NCI-H1417 treated with DMSO at 0.1 percent for 48 hours (cell line): ENCODE results near the gene PLCB4.

Source experiments
- DNase-seq: peaks from one replicate; lab custom pipeline; 2025; lab: John Stamatoyannopoulos, UW

PLCB4 gene

GRCh38 chr20:9223296-9223695, 154.4 kb downstream of the PLCB4 start:
- no peak for DNase-seq

DNA sequence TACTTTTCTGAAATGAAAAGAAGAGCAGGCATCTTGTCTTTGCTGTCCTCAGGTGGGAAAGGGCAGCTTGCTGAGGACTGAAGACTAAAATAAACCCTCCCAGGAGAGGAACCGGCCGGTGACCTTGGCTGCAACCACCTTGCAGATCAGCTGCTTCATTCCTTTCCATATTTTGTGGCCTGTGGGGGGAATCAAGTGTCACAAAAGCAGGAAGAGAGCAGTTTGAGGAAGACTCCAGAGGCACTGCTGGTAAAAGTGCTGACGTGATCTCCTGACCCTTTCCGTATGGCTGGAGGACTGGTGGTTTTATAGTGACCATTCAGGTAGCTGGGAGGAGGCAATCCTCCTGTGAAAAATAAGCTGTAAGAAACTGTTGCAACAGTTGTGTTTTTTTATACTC, 157.0 kb downstream of the PLCB4 start:
- no peak for DNase-seq

DNA sequence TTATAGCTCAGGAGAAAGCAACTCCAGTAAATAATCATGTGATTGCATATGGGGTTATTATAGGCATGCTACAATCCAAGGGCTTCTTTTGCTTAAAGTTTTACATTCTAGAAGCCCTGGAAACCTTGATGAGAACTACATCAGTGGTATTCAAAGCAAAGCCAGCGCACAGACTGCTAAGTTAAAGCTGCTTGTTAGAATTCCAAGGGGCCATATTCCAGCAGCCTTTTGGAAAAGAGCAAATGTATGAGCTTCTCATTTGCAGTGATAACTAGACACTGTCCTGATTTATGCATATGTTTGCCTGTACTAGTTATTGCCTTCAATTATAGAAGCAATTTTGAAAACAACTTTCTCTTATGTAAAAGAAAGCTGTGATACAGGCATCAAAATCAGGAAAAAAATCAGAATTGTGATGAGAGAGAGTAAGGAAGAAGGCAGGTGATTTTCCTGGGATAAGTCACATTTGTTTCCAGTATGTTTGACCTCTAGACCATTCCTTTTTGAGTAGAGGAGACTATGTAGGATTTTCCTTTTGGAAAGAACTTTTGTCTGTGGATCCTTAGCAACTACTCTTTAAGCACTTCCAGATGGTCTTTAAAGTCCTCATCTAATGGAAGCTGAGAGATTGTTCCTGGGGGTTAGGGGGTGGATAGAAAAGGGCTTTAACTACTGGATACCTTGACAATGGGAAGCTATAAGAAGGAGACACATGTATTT, 159.2 kb downstream of the PLCB4 start:
- no peak for DNase-seq

GRCh38 chr20:9228774-9229450, 160.0 kb downstream of the PLCB4 start:
- DNase-seq = no peak

DNA sequence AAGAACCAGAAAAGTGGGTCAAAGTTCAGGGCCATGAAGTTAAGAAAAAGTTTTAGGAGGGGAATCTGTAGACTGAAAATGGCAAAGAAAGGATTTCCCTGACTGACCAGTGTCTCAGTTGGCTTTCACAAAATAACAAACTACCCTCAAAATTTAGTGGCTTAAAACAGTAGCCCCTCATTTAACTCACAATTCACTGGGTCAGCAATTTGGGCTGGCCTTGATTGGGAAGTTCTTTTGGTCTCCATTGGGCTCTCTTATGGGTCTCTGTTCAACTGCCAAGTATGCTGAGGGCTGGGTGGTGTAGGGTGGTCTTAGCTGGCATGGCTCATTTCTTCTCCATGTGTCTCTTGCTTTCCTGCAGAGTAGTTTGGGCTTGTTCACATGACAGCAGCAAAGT, 161.5 kb downstream of the PLCB4 start:
- DNase-seq = no peak

DNA sequence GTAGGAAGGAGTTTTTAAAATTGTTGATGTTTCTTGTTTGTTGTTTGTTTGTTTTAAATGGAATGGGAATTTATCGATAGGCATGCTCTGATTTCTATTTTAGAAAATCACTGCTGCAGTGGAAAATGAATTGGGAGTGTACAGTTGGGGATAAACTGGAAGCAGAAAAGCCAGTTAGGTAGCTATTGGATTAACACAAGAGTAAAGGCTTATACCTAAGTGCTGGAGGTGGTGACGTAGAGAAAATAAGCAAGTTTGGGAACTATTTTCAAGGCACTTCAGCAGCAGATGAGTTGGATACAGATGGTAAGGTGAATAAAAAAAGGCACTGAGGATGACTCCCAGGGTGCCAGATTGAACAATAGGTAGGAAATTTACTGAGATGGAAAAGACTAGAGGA, 164.9 kb downstream of the PLCB4 start:
- DNase-seq = no peak

GRCh38 chr20:9235518-9235917, 166.6 kb downstream of the PLCB4 start:
- DNase-seq = no peak

GRCh38 chr20:9236458-9236857, 167.6 kb downstream of the PLCB4 start:
- no peak for DNase-seq

DNA sequence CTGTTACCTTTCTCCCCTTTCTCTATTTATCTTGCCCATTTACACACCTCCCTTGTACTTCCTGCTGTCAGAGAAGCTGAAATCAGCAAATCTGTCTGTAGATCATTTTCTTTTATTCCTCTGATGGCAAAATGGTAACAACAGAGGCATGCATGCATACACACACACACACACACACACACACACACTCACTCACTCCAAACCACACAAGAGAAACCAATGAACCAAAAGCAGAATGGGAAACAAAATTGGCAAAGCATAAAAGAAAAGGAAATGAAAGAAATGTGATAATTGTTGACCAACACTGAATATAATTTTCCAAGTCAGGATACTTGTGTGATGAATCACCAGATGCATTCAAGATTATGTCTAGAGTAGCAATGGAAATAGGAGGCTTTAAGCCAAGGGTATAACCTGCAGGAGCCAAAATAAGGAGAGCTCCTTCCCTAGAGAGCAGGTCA, 172.4 kb downstream of the PLCB4 start:
- no peak for DNase-seq

DNA sequence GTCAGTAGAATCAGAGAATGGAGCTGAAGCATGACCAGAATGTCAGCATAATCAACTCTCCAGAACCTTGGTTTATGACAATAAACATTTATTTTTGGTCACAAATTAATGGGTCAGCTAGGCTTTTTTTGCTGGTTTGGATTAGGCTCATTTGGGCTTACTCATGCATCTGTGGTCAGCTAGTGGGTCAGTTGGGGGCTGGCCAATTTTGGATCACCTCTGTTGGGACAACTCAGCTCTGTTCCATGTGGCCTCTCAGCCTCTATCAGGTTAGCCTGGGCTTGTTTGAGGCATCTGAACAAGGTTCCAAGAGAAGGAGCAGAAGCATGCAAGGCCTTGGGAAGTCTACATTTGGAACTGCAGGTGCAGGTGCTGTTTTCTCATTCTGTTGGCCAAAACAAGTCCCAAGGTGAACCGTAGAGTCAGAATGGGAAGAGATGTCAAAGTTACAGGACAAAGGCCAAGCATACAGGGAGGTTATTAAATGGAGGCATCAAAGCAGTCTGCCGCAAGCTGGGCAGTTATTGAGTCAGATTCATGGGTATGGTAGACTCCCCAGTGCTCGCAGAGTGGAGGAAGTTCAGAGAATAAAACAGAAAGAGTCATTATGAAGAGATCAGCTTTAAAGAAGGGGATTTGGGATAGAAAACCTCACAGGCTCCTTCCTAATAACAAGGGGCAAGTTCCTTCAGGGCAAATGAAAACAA, 173.0 kb downstream of the PLCB4 start:
- DNase-seq = no peak

DNA sequence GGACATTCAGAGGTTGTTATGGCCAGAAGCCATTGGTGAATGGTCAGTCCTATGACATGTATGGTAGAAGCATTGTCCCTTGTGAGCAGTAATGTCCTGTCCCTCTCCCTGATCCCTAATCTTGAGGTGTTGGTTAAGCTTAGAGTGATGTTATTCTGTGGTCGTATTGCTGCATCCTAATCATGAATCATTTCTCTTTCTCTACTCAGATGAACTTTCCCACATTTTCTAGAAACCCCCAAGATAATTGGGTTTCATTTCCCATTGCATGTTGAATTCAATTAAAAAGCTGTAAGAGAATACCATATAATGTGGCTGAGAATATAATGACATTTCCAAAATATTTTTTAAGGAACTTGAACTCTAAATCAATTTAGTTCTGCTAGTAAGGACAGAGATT, 175.1 kb downstream of the PLCB4 start:
- DNase-seq = no peak

DNA sequence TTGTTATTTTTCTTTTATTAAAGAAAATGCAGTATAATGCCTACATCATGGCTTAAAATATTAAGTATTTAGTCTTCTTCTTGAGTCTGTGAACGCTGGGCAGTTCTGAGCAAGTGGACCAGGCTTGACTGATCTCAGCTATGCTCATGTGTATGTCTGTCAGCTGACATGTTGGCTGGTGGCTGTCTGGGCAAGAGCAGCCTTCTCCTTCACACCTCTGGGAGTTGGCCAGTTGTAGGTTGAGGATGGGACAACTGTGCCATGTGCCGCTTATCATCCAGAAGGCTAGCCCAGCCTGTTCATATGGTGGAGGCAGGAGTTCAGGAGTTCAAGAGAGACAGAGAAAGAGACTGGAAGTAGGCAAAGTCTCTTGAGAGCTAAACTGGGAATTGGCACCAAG, 175.9 kb downstream of the PLCB4 start:
- no peak for DNase-seq

- no peak for DNase-seq
Observed at GRCh38 chr20:9246731-9247130, 177.8 kb downstream of the PLCB4 start.

DNA sequence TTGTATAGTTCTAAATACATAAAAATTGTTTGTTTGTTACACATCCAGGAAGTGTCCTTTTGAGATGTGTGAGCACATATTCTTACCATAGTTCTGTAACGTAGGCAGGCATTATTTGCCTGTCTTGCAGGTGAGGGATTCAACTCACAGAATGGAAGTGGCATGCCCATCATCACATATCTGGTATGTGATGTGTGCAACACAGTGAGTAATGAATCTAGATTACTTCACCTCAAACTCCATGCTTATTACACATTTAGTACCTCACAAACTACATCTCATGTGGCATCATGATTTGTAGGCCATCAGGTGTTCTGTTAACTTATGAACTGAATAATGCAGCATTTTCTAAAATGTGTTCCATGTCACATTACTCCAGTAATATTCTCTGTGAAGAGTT, 181.6 kb downstream of the PLCB4 start:
- no peak for DNase-seq

DNA sequence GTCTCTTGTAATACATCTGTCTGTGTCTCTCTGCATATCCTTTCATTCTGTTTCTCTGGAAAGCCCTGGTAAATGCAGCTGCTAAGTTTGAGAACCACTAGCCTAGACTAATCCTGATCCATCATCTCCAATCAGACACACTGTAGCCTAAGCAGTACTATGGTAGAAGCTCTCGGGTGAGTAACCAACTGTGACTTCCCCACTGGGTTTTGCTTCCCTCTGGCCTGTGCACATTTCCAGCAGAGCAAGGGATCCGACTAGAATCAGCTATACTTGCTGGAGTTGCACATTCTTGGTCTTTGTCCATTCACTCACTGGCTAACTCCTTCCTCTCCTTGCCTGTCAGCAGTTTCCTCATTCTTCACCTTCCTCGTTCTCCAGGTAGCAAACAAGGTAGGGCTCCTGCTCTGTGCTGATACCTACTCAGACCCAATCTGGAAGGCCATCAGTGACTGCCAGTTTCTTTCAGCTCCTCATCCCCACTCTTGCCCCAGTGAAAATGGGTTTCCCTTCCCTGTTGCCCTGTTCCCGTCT, 184.2 kb downstream of the PLCB4 start:
- no peak for DNase-seq

DNA sequence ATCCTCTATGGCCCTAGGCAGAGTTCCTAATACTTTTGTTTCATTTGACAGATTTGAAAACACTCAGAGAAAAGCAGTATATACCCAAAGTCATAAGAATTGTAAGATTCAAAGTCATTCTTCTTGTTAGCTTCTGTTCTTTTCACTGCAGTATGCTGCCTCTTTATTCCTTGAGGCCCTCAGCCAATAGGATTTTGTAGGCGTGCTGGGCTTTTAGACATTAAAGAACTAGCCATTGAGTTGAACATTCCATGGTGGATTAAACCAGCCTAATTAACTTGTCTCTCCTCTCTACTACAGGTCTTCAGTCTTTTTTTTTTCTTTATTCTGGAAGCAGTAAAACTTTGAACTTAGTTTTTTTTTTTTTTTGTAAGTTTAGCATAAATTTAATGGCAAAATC, 186.3 kb downstream of the PLCB4 start:
- no peak for DNase-seq

DNA sequence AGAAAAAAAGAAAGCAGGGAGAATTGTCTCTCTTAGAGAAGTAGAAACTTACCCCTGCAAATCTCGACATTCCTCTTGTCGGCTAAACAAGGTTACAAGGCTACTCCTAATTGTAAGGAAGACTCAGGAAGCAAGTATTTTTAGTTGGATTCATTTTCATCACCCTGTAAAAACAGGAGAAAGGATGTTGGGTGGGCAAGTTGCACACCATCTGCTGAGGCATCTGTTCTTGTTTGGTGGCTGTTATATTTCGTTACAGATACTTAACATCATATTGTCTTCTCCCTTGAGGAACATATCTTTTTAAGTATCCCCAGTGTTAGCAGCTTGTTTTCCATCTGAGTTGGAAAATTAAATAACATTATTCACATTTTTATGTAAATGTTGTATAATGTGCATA, 187.5 kb downstream of the PLCB4 start:
- no peak for DNase-seq

DNA sequence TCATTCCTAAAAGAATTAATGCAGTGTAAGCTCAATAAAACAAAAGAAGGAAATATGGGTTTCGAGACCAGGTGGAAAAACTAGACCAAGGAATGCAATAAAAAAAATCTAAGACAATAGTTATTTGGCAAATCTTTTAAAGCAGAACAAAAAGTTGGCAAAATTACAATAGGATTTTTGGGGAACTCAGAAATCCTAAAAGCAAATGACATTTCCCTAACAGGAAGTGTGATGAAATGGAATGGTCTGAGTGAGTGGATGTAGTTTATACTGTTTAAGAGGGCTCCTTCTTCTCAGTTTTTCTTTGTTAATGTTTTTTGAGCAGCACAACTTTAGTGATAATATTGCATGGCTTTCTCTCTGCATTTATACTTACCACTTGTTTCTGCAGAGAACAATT, 190.0 kb downstream of the PLCB4 start:
- no peak for DNase-seq

DNA sequence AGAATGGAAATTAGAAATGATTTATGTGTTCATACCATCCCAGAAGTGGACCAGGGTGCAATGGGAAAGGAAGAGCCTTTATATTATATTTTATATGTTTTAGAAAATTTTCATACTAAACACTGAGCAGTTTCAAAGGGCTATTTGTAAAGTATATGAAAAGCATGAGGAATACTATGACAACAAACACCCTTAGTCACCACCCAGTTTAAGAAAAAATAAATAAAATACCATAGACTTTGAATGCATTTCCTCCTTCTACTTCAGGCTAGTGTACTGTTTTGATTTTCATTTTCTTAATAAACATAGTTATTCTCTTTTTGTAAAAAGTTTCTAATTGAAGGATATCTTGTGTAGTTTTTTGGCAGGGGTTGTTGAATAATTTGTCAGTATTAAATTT, 191.1 kb downstream of the PLCB4 start:
- no peak for DNase-seq

- no peak for DNase-seq
Observed at GRCh38 chr20:9261781-9262180, 192.9 kb downstream of the PLCB4 start.

DNA sequence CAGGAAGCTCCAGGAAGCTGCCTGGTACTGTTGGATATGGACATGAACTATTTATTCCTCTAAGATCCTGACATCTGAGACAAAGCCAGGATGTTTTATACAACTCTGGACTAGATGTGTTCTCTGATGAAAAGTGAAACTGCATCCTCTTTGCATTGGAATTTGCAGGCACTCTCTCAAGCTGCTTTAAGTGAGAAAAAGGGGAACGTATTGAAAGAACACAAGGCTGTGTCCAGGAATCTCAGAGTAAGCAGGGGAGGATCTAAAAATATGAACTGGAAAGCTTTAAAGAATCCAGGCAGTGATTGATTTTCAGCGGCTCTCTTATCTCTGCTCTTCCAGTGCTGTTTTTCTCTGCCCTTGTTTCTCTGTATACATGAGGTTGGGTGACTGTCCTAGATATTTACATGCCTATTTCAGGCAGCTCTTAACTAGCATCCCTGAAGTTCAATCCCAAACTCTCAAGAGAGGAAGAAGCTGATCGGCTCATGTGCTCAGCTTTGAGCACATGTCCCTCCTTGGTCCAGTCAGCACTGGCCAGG, 193.8 kb downstream of the PLCB4 start:
- no peak for DNase-seq

- no peak for DNase-seq
Observed at GRCh38 chr20:9269280-9269971, 200.5 kb downstream of the PLCB4 start.
